Stimulated activated CD4-positive, alpha-beta T cell treated with anti-CD3 and anti-CD28 coated beads, Interleukin-2, amount 100 ng/mL, for 48 hours (primary cell): ENCODE measurements around the gene SREBF2.

Experiments used
- DNase-seq, 2 donors: peaks; one replicate each; pipeline ENCODE4 v3.0.0-alpha.2; 2020

The SREBF2 gene

DNA sequence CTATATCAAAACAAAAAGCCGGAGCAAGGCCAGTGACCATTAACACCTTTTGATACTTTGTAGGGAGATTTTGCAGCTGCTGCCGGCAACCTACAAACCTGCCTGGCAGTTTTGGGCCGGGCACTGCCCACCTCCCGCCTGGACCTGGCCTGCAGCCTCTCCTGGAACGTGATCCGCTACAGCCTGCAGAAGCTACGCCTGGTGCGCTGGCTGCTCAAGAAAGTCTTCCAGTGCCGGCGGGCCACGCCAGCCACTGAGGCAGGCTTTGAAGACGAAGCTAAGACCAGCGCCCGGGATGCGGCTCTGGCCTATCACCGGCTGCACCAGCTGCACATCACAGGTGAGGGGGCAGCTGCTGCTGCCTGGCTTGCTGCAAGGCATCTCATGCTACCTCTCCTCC lies 47.7 kb downstream of the SREBF2 start:
- no peak for DNase-seq

DNA sequence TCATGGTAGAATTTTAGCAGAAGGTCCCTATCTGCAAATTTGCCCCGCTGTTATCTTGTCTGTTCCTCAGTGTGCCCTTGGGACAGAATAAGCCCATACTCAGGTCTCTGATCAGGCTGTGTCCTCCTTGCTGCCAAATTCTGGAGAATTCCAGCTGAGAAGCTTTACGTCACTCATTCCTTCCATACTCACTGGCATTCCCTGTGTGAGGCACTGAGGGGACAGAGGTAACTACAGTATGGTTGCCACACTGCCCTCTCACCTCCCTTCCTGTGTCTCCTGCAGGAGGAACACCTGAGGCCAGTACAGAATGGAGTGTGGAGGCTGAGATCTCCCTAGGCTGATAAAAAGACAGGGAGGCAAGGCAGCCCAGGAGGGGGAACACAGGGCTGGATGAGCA lies 50.5 kb downstream of the SREBF2 start:
- no peak for DNase-seq

DNA sequence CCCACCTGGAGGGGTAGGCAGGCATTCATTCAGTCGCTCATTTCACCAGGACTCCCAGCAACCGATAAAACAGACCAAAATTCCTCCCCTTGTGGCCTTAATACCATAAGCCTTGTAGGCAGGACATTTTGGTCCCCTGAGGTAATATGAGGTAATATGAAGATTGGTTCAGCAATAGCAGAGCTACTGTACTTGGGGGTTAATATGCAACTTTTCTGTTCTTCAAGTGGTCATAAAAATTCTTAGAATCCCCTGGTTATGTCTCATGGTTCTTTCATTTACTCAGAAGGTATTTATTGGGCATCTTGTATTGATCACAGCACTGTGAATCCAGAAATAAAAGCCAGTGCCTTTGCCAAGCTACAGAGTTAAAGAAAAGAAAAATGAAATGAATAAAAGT lies 52.2 kb downstream of the SREBF2 start:
- no peak for DNase-seq

DNA sequence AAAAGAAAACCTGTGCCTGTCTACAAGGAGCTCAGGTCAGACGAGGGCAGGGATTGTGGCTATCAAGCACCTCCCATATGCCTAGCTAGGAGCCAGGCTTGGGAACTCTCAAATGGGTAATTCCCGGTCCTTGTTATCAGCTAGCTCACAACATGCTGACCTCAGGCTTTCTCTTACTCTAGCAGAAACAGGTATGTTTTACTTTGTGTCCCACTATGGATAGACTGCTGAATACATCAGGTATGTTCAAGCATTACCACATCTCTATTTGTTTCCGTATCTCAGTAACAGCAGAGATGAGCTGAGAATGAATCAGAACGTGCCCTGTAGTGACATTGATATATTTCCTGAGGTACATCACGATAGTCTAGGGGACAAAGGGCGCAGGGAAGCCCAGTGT lies 52.6 kb downstream of the SREBF2 start:
- no peak for DNase-seq

DNA sequence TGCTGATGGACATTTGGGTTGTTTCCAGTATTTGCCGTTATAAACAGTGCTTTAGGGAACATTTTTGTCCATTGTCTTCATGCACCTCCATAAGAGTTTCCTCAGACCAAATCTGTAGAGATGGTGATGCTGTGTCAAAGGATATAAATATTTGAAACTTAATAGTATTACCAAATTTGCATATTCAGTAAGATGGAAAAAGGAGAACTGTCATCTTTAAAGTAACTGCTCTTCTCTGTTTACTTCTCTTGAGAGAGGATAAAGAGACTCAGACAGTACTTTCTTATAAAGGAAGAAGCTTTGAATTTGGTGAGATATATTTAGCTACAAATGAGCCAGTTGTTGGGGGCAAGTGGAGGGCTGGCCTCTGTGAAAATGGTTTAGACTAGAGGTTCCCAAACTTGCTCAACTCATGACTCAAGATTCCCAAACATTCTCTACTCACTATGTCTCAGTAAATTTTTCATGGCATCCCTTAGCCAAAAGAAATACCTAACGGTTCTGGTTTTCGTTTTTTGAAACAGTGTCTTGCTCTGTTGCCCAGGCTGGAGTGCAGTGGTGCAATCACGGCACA lies 55.8 kb downstream of the SREBF2 start:
- DNase-seq = no peak

DNA sequence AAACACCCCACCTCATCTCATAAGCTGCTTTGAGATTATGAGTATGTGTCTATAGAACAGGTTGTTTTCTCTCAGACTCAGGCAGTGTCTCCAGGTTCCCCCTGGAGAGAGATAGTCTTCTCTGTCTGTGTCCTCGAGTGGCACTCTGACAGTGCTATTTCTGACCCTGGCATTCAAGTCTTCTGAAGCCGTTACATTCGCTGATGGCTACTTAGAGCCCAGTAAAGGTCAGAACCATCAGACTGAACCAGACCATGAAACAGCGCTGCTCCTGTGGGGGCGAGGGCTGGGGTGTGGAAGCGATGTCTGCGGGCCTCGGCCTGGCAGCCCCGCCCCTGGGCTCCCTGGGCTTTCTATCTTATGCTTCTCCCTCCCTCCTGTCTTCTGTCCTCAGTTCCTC lies 58.5 kb downstream of the SREBF2 start:
- DNase-seq = no peak

DNA sequence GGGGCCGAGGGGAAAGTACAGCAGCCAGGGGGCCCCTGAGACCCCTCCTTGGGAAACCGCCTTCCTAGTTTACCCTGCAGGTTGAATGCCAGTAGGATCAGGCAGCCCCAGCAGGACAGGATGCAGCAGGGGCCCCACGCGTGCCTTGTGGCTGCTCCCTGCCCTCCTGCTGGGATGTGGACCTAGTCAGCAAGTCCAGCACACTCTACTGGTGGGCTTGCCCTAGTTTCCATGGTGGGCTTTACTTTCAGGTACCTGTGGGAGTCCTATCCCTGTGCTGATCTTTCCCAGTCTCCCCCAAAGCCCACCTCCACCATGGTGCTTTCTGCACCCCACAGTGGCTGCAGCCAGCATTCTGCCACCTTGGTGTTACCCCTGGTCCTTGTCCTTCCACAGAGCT lies 59.8 kb downstream of the SREBF2 start:
- DNase-seq = no peak

DNA sequence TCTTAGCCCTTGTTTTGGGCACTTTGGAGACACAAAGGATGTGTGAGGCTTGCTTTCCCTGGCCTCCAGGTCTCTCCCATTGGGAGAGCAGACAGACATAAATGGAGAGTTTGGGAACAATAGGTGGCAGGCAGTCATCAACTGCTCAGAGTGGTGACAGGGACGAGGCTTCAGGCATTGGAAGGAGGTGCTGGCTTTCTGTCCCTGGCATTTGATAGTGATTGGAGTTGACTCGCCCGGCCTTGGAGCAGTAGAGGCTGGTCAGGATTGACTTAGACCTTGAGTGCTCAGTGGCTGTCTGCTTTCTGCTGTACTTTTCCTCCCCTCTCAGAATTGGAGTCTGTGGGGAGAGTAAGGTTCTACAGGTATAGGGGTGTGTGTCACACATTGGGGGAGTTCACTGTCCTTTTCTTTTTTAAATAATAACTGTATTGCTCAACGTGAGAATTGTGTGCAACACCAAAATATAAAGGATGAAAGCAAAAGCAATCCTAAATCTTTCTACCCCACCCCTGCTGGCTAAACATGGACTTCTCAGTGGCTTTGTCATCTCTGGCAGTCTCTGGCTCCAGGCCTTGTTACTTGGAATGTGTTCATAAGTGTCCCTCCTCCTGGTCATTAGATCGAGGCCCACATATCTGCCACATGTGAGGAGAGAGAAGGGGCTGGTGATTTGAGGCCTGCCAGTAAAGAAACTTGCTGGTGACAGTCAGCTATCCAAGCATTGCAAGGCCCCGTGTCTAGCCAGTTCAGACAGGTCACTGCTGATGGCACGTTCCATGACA lies 60.9 kb downstream of the SREBF2 start:
- DNase-seq = no peak

DNA sequence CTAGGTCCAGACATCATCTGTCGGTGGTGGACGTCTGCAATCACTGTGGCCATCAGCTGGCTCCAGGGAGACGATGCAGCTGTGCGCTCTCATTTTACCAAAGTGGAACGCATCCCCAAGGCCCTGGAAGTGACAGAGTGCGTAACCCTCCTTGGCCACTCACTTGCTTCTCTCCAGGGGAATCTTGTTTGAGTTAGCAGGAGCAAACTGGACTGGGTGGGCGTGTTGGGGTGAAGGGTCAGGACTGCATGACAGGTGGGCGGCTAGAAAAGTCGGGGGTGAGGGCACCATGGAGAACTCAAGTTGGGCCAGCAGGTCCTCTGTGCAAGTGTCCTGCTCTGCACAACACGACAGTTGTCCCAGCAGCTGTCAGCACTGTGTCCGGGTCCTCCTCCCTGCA lies 65.7 kb downstream of the SREBF2 start:
- DNase-seq = no peak

DNA sequence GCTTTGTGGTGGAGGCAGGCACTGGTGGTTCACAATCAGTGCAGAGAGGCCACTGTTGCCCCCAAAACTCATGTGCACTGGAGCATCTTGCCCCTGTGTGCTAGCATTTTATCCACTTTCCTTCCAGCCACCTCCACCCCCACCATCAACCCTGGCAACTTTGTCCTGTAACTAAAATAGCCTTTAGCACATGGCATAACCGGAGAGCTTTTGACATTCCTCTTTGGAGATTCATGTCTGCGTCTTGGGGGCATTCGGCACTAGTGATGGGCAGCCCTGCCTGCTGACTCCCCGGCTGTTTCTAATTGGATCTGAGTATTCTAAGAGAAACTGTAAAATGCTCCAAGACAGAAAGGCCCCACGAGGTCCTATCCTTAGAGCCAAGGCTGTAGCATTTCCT lies 66.2 kb downstream of the SREBF2 start:
- no peak for DNase-seq

DNA sequence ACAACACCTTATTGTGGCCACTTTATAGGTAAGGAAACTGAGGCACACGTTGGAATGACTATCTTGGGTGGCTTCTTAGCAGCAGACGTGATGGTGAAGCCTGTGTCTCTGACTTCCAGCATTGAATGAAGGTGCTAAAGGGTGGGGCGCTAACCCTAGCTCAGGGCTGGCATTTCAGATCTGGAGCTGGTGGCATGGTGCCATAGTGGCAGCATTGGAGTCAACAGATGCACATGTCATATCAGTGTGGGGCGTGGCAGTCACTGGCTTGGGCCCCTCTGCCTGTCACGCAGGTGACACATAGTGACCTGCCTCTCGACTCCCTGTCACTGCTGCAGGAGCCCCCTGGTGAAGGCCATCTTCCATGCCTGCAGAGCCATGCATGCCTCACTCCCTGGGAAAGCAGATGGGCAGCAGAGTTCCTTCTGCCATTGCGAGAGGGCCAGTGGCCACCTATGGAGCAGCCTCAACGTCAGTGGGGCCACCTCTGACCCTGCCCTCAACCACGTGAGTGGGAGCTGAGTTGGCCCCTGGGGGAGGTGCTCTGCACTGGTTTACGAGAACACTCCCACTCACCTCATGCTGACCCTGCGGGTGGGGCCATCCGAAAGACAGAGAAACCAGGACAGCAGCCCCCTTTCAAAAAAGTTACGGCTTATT lies 67.2 kb downstream of the SREBF2 start:
- DNase-seq = no peak

DNA sequence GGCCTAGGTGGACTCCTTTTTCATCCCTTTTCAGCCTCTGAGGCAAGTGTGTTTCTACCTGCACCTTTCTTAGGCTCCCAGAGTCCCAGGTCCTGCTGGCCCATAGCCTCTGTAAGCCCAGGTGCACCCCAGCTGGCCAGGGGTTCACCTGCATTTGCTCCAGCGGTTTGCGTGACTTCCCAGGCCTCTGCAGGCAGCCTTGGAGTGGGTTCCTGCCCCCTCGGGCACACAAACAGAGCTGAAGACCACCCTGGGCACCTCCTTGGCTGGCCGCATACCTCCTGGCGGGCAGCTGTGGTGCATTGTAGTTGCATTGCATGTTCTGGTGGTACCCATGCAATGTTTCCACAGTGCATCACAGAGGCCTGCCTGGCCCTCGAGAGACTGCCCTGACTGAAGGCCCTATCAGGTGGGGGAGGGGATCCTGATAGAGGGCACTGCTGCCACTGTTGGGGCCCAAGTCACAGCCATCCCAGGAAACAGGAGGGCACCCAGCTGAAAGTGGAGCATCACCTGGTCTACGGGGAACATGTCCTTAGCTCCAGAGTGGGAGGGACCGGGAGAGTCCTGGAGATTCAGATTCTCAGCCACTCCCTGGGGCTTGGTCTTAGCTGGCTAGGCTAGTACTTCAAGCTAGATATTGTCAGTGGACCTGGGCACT lies 67.9 kb downstream of the SREBF2 start:
- DNase-seq = no peak

DNA sequence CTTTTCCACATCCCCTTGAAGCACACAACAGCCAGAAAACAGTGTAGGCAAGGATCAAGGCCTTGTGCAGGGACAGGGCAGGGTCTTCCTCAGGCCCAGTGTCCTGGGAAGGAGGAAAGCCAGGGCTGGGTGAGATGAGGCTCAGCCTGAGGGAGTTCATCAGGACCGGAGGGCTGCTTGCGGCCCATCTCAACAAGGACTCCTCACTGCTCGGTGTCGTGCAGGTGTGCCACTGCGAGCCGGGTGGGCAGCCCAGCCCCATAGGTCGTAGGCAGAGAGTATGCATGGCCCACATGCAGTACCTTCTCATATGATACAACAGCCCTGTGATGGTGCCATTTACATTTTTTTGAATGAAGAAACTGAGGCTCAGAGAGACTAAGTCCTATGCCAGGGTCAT lies 69.1 kb downstream of the SREBF2 start:
- no peak for DNase-seq

DNA sequence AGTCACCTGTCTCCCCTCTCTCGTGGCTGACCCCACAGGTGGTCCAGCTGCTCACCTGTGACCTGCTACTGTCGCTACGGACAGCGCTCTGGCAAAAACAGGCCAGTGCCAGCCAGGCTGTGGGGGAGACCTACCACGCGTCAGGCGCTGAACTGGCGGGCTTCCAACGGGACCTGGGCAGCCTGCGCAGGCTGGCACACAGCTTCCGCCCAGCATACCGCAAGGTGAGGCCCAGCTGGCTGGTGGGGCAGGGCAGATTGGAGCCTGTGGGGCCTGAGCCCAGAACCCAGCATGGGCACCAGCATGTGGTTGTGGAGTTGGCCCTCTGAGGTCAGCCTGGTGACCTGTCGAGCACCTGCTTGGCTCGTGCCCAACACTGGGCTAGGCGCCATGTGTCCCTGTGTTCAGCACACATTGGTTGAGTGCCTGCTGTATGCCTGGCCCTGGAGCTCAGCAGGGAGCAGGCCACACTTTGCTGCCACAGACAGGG lies 70.1 kb downstream of the SREBF2 start:
- no peak for DNase-seq

DNA sequence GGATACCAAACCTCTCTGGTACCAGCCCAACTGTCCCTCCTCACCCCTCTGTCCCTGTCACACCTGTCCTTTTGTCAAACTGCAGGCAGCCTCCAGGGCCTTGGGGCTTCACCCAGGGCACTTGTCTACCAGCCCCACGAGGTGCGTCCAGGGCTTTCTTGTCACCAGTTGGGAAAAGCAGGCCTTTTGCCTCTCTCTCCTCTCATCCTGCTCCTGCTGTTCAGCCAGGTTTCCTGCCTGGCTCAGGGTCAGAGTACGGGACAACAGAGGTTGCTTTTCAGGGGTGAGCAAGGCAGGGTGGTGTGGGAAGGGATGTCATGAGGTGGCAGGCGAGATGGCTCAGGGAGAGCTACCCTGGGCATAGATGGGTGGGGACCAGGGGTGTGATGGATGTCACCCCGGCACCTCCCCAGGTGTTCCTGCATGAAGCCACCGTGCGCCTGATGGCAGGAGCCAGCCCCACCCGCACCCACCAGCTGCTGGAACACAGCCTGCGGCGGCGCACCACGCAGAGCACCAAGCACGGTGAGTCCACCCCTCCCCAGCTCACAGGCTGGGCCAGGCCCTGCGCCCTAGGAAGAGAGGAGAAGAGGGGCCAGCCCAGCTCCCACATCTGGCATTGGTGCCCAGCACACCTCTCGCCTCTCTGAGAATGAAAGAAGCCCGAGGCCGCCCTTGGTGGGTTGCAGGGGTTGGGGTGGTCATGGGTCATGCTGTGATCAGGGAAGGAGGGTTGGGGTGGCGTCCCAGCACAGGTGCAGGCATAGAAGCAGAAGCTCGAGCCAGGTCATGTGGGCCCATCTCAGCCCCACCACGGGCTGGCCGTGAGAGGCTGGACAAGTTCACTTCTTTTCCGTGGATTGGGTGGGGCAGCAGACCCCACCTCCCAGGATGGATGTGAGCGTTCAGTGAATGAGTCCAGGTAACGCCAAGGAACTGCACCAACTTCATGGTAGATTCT lies 71.8 kb downstream of the SREBF2 start:
- DNase-seq = no peak

DNA sequence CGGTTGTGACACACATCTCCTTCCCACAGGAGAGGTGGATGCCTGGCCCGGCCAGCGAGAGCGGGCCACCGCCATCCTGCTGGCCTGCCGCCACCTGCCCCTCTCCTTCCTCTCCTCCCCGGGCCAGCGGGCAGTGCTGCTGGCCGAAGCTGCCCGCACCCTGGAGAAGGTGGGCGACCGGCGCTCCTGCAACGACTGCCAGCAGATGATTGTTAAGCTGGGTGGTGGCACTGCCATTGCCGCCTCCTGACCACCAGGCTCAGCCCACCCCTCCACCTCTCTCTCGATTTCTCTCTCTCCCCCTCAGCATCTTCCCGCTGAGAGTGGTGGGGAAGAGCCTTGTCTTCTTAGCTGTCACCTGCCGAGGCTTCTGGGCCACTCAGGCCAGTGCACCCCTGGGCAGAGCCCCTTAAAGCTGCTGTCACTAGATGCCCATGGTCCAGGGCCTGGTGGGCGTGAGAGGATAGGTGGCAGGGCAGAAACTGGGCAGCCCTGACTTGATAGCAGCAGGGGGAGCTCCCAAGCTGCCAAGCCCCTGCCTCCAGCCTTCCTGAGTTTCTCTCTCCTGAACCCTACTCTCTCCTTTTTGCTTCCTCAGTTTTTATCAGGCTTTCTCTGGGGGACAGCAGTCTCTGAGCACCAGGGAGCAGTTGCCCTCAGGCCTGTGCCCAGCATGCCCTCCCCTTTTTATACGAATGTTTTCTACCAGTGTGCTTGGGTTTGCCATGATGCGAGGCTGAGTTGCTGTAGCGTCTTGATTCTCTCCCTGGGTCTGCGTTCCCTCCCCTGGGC lies 72.7 kb downstream of the SREBF2 start:
- no peak for DNase-seq

DNA sequence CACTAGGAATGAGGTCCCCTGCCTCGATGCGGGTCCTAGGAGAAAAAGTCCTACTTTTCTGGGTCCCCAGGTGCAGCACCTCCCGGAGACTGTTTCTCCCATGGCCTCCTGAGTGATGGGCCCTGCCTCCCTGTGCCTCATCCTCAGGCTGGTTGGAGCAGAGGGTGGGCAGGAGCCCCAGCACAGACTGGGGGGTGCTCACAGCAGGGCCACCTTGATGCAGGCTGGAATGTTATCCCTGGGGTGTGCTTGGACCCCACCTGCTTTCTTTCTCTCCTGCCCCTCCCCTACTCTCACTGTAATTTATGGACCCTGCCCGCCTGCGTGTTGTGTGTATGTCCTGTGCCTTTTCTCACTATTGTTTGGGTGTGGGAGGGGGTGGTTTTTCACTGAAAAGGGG lies 73.9 kb downstream of the SREBF2 start:
- no peak for DNase-seq

DNA sequence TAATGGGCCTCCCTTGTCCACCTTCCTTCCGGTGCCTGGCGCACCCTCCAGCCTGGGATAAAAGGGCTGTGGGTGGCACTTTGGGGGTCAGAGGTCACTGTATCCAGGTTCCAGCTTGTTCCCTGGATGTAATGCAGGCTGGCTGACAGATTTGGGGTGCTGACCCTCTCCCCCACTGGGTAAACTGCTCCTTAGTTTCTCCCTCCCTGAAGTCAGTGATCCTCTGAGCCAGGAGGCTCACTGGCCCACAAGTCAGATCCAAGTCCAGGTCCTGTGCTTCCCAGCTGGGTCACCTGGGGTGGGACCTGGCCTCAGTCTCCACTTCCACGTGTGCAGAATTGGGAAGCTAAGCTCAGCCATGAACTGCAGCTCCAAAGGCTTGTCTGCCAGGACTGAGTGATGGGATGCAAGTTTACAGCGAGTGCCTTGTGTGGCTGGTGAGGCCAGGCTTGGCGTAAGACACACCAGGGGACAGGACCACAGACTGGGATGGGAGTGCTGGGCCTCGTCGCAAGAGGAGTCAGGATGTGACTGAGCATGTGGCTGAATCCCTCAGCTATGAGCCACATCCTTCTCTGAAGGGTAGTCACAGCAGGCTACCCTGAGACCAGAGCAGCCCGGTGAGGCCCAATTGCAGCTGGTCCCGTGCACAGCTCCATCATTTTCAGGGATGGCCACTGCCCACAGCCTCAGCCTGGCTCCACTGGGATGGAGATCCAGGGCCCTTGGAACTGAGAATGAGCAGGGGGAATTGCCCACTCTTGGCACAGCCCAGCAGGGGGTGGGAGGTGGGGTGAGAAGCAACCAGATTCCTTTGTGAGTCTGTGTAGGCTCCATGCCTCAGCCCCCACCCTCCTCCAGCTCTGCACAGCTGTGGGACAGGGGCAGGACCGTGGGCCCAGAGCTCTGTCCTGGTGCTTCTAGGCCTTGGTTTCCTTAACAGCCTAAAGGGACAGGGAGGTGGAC lies 74.8 kb downstream of the SREBF2 start:
- DNase-seq = no peak

DNA sequence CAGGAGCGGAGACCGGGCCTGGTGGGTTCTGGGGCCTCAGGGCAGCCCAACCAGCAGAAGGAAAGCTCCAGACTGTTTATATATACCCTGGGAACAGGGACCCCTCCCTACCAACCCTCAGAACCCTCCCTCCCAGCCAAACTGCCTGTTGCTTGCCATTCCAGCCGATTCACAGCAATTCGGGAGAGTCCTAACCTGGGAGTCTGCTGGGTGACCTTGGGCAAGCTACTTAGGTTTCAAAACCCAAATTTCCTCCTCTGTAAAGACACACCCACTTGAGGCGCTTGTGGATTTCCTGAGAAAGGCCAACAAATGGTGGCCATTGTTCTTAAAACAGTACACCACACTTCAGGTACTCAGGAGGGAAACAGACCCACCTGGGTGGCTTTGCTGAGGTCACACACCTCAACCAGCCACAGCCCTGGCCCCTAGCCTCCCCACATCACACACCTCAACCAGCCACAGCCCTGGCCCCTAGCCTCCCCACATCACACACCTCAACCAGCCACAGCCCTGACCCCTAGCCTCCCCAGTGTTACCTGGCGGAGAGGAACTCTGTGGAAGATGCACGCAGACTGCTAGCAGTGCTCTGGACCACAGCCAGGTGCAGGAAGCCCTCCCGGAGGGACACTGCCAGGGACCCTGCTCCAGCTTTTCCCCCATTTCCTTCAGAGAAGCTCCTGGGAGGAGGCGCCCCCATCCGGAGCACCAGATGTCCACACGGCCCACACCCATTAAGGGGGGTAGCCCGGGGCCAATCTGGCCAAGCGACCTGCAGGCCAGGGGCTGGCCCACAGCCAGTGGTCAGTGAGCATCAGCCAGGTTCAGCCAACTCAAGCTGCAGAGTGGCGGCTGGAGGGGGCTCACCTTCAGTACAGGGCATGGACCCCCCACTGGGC lies 75.8 kb downstream of the SREBF2 start:
- no peak for DNase-seq
